Activated naive CD4-positive, alpha-beta T cell treated with anti-CD3 and anti-CD28 coated beads, Interleukin-2, amount 50 U/mL, for 72 hours (primary cell): ENCODE data around the gene HBG2. TPM values are rescaled to one million over a fixed set of nuclear protein-coding genes. Genes with fewer than 3 reads are reported as not detected.

ENCODE experiments used
- ATAC-seq, 2 donors: fragments of 150-1000 bp; cut with Tn5 transposase; 2 replicates each; pipeline ENCODE4 v1.10.0; 2021; ENCODE audit warnings: mild to moderate bottlenecking in 2 of 2, moderate library complexity in 2 of 2
- DNase-seq, 2 donors: peaks; one replicate each; pipeline ENCODE4 v3.0.0; 2021 to 2022; ENCODE audit warnings: low spot score in 2 of 2
- H3K27ac Mint-ChIP-seq, 2 donors: one replicate each; pipeline ENCODE4 v1.8.0; 2022; ENCODE audit warnings: mild to moderate bottlenecking in 2 of 2, mixed read lengths in 2 of 2
- H3K36me3 Mint-ChIP-seq, 2 donors: one replicate each; pipeline ENCODE4 v1.8.0; 2022; ENCODE audit warnings: mixed read lengths in 2 of 2
- H3K9me3 Mint-ChIP-seq, 2 donors: one replicate each; pipeline ENCODE4 v1.8.0; 2022; ENCODE audit warnings: mixed read lengths in 2 of 2
- total RNA-seq, 2 donors: library from RNA; stranded (reverse); gene quantifications; one replicate each; pipeline ENCODE4 v1.2.3, GENCODE V29; 2022

HBG2 gene
- total RNA-seq, 2 donors from 2014 or later = 0.41 TPM; not detected in 1

DNA sequence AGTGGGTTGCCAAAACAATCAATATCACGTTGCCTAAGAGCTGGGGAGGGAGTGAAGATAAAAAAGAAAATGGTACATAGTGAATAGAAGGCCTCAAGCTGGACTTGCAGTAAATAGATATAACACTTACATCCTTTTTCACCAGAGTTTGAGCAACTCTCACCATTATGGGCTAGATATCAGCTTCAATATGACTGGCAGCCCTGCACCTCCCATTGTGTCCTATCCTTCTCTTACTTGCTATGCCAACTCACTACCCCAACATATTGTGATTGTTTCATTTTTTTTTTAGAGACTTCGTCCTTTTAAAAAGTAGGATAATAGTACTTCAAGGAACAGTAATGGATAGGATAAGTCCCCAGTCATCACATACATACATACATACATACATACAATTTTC is 12.4 kb downstream of the HBG2 start:
- DNase-seq = no peak
- Mint-ChIP-seq H3K27ac (no peak overlapping the region), H3K9me3 (no peaks in the 10 kb centered on the region), H3K36me3 (no peaks in the 10 kb centered on the region)
- ATAC-seq = no peak

- no peaks in the 10 kb centered on the region for H3K36me3 Mint-ChIP-seq
- no peaks in the 10 kb centered on the region for H3K9me3 Mint-ChIP-seq
- ATAC-seq = no peak
- no peak overlapping the region for H3K27ac Mint-ChIP-seq
- no peak for DNase-seq
Observed at GRCh38 chr11:5241458-5241857, 13.1 kb downstream of the HBG2 start.

GRCh38 chr11:5240458-5240857 is 14.1 kb downstream of the HBG2 start:
- ATAC-seq (no peak), DNase-seq (no peak)
- H3K36me3 Mint-ChIP-seq = no peaks in the 10 kb centered on the region
- H3K27ac Mint-ChIP-seq = no peak overlapping the region
- H3K9me3 Mint-ChIP-seq = no peaks in the 10 kb centered on the region

- no peak for DNase-seq
- Mint-ChIP-seq H3K36me3 (no peaks in the 10 kb centered on the region), H3K27ac (no peak overlapping the region), H3K9me3 (no peaks in the 10 kb centered on the region)
- ATAC-seq = no peak
Observed at GRCh38 chr11:5240056-5240455, 14.5 kb downstream of the HBG2 start.

- no peak for ATAC-seq
- H3K36me3 Mint-ChIP-seq = no peaks in the 10 kb centered on the region
Observed at GRCh38 chr11:5239046-5239445, 15.5 kb downstream of the HBG2 start.

DNA sequence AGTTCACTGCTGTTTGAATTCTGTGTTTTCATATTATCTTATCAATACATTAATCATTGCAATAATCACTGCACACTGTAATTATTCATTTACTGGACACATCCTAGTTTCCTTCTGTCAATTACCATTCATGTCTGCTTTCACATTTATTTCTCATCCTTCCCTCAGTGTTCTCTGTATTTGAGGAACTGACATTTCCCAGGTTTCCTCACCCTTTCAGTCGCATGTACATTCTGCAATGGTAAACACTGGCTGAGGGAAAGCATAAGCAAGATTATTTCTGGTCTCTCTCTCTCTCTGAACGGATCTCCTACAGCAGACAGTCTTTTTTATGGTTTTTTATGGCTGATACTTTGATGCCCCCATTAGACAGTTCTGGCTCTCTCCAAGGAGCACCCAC is 16.1 kb downstream of the HBG2 start:
- H3K36me3 Mint-ChIP-seq = no peaks in the 10 kb centered on the region
- DNase-seq (no peak), ATAC-seq (no peak)
- H3K9me3 Mint-ChIP-seq = no peaks in the 10 kb centered on the region
- no peak overlapping the region for H3K27ac Mint-ChIP-seq

More at GRCh38 chr11:5239046-5239445, 15.5 kb downstream of the HBG2 start:
- Mint-ChIP-seq H3K9me3 (no peaks in the 10 kb centered on the region), H3K27ac (no peak overlapping the region)
- no peak for DNase-seq

GRCh38 chr11:5237420-5237819 is 17.2 kb downstream of the HBG2 start:
- DNase-seq (no peak), ATAC-seq (no peak)
- Mint-ChIP-seq H3K36me3 (no peaks in the 10 kb centered on the region), H3K9me3 (no peaks in the 10 kb centered on the region), H3K27ac (no peak overlapping the region)

GRCh38 chr11:5235364-5236095 is 19.1 kb downstream of the HBG2 start:
- H3K27ac Mint-ChIP-seq = no peak overlapping the region
- DNase-seq (no peak), ATAC-seq (no peak)
- no peaks in the 10 kb centered on the region for H3K9me3 Mint-ChIP-seq
- H3K36me3 Mint-ChIP-seq = no peaks in the 10 kb centered on the region

- no peaks in the 10 kb centered on the region for H3K9me3 Mint-ChIP-seq
- H3K36me3 Mint-ChIP-seq = no peaks in the 10 kb centered on the region
- ATAC-seq (no peak), DNase-seq (no peak)
- no peak within 1 kb of the TSS for H3K27ac Mint-ChIP-seq
Observed at GRCh38 chr11:5234381-5234834, 20.2 kb downstream of the HBG2 start, which contains the start of gene HBD. Gene HBD, minus strand, starts transcription at chr11:5234483. Its CDS starts 50 bp downstream, at chr11:5234433.

- H3K9me3 Mint-ChIP-seq = no peaks in the 10 kb centered on the region
- no peaks in the 10 kb centered on the region for H3K36me3 Mint-ChIP-seq
- no peak for DNase-seq
- H3K27ac Mint-ChIP-seq = no peak overlapping the region
- ATAC-seq = no peak
Observed at GRCh38 chr11:5233307-5233706, 21.3 kb downstream of the HBG2 start.

DNA sequence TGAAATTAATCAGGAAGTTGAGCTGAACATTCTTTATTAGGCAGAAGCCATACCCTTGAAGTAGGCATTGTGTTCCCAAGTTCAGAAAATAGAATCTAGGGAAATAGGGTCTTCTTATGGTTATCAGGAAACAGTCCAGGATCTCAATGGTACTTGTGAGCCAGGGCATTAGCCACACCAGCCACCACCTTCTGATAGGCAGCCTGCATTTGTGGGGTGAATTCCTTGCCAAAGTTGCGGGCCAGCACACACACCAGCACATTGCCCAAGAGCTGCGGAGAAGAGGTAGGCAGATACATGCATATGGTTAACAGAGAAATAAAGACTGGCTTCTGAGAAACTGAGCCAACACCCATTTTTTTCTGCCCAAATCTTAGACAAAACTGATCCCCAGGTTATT is 21.8 kb downstream of the HBG2 start:
- Mint-ChIP-seq H3K36me3 (no peaks in the 10 kb centered on the region), H3K9me3 (no peaks in the 10 kb centered on the region), H3K27ac (no peak overlapping the region)
- no peak for DNase-seq
- ATAC-seq = no peak

DNA sequence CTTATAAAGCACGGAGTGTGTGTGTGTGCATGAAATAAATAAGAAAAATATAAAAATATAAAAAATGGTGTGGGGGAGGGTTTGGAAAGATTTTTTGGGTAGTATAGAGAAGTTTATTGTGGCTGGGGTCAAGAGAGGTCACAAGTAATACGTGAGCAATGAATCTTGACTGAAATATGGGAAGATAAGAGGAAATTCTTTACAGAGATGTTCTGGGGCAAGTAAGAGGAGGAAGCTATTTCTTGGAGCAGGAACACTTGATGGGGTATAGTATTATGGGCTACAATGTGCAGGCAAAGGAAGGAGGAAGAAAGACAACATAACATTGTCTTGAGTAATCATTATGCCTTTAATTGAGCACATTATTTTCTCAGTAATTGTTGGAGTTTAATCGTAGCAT is 22.4 kb downstream of the HBG2 start:
- H3K9me3 Mint-ChIP-seq = no peaks in the 10 kb centered on the region
- H3K27ac Mint-ChIP-seq = no peak overlapping the region
- no peak for ATAC-seq
- H3K36me3 Mint-ChIP-seq = no peaks in the 10 kb centered on the region
- no peak for DNase-seq

DNA sequence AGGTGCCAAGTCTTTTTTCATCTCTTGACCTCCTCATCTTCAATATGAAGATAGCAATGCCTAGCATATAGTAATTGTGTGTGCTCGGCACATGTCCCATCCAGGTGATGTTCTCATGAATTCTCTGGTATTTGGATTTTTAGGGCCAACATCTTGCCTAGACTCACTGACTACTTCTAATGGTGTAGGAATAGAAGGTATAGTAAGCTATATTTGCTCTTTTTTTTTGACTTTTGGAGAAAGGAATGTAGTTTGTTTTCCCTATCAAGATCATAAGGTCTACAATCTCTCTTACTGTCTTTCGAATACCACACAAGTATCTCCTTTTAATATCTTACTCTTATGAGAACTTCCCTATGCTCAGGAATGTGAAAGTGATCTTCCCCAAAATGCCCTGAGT is 23.5 kb downstream of the HBG2 start:
- Mint-ChIP-seq H3K9me3 (no peaks in the 10 kb centered on the region), H3K27ac (no peak overlapping the region), H3K36me3 (no peaks in the 10 kb centered on the region)
- no peak for ATAC-seq
- no peak for DNase-seq

- no peak overlapping the region for H3K27ac Mint-ChIP-seq
- no peaks in the 10 kb centered on the region for H3K9me3 Mint-ChIP-seq
- no peak for ATAC-seq
Observed at GRCh38 chr11:5230266-5230665, 24.3 kb downstream of the HBG2 start.

DNA sequence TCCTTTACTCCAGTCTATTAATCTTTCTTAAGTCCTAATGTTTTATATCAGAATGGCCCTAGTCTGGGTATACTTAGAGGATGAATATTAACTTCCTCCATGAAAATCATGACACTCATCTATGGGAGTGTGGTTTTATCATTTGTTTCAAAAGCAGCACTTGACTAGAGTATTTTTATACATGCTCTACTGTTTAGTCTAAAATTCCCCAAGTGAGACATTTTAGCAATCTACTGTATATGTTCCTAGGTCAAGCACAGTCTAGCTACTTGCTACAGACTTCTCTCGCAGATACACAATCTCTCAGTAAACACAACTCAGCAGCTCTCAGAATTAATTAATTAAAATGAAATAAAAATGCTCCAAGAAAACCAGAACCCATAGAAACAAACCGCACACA is 24.8 kb downstream of the HBG2 start:
- no peak overlapping the region for H3K27ac Mint-ChIP-seq
- H3K9me3 Mint-ChIP-seq = no peaks in the 10 kb centered on the region
- no peaks in the 10 kb centered on the region for H3K36me3 Mint-ChIP-seq
- DNase-seq (no peak), ATAC-seq (no peak)

More at GRCh38 chr11:5230266-5230665, 24.3 kb downstream of the HBG2 start:
- no peaks in the 10 kb centered on the region for H3K36me3 Mint-ChIP-seq
- no peak for DNase-seq

GRCh38 chr11:5229356-5229755 is 25.2 kb downstream of the HBG2 start:
- no peaks in the 10 kb centered on the region for H3K36me3 Mint-ChIP-seq
- no peak for ATAC-seq
- no peak overlapping the region for H3K27ac Mint-ChIP-seq
- H3K9me3 Mint-ChIP-seq = no peaks in the 10 kb centered on the region
- no peak for DNase-seq

DNA sequence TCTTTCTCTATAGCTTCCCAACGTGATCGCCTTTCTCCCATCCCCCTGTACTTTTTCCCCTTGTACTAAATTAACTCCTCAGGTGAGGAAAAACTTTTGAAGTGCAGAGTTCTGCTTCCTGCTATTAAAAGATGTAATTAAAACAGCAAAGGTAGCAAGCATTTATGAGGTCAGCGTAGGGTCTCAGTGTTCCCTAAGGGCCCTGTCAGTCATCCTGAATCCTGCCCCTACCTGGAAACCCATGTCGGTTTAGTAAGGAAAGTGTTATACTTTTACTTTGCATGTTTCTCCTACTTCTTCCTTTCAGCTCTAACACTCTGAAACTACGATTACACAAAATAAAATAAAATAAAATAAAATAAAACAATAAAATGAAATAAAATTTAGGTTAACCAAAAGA is 26.5 kb downstream of the HBG2 start:
- H3K27ac Mint-ChIP-seq = no peak overlapping the region
- DNase-seq (no peak), ATAC-seq (no peak)
- no peaks in the 10 kb centered on the region for H3K9me3 Mint-ChIP-seq
- H3K36me3 Mint-ChIP-seq = no peaks in the 10 kb centered on the region

DNA sequence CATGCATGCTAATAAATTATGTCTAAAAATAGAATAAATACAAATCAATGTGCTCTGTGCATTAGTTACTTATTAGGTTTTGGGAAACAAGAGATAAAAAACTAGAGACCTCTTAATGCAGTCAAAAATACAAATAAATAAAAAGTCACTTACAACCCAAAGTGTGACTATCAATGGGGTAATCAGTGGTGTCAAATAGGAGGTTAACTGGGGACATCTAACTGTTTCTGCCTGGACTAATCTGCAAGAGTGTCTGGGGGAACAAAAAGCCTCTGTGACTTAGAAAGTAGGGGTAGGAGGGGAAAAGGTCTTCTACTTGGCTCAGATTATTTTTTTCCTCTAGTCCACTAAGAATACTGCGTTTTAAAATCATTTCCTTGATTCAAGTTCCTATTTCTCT is 26.9 kb downstream of the HBG2 start:
- ATAC-seq (no peak), DNase-seq (no peak)
- H3K27ac Mint-ChIP-seq = no peak overlapping the region
- H3K9me3 Mint-ChIP-seq = no peaks in the 10 kb centered on the region
- no peaks in the 10 kb centered on the region for H3K36me3 Mint-ChIP-seq
